K562 (cell line): Measurements from ENCODE around the gene FTL. TPM values are rescaled to one million over a fixed set of nuclear protein-coding genes. Genes with fewer than 3 reads are reported as not detected.

ENCODE experiments used
- KDM2B ChIP-seq: fragments of 250-450 bp; sonication (Bioruptor Pico); IDR thresholded peaks from 2 replicates; pipeline ENCODE4 v1.8.0; 2021; ENCODE audit warnings: mild to moderate bottlenecking, moderate library complexity
- LARP7 ChIP-seq: fragments of 450-650 bp; IDR thresholded peaks from 2 replicates; pipeline ENCODE4 v1.6.1; 2016
- MCM7 ChIP-seq, 2 experiments: fragments of 450-650 bp; IDR thresholded peaks; 2 replicates each; pipeline ENCODE4 v1.6.1; 2016 to 2018
- MTF1 ChIP-seq: fragments of 250-450 bp; sonication (Bioruptor Pico); IDR thresholded peaks from 2 replicates; pipeline ENCODE4 v1.9.0; 2021; ENCODE audit warnings: moderate library complexity, mild to moderate bottlenecking, inconsistent platforms, borderline replicate concordance
- NFXL1 ChIP-seq: fragments of 450-650 bp; formaldehyde crosslinking; IDR thresholded peaks from 2 replicates; pipeline ENCODE4 v1.4.0; 2021; ENCODE audit warnings: mild to moderate bottlenecking
- POLR3A ChIP-seq: IDR thresholded peaks from 2 replicates; pipeline ENCODE4 v1.6.1; 2011; ENCODE audit warnings: borderline replicate concordance, mild to moderate bottlenecking, moderate library complexity; ENCODE audit not compliant: insufficient read length, insufficient read depth; ENCODE audit errors: extremely low read depth
- RBM15 ChIP-seq: fragments of 200-400 bp; formaldehyde crosslinking; IDR thresholded peaks from 2 replicates; pipeline ENCODE4 v1.6.1; 2018; ENCODE audit warnings: mild to moderate bottlenecking, low read length, moderate library complexity; ENCODE audit not compliant: insufficient read depth
- RUNX1 ChIP-seq: sonication (generic); IDR thresholded peaks from 2 replicates; pipeline ENCODE4 v1.6.1; 2016; ENCODE audit warnings: antibody characterized with exemption, low read depth
- SIN3A ChIP-seq, 2 experiments: fragments of 150-350 bp in 1 of 2; IDR thresholded peaks; 2 replicates each; pipeline ENCODE4 v1.6.1; 2011 to 2016; ENCODE audit warnings: borderline replicate concordance in 2 of 2, low read depth in 2 of 2, low read length in 2 of 2, mild to moderate bottlenecking in 2 of 2, moderate library complexity in 2 of 2; ENCODE audit not compliant: control insufficient read depth in 1 of 2
- SRSF3 ChIP-seq: fragments of 200-400 bp; formaldehyde crosslinking; IDR thresholded peaks from 2 replicates; pipeline ENCODE4 v1.6.1; 2016; ENCODE audit warnings: mild to moderate bottlenecking, low read length, moderate library complexity; ENCODE audit not compliant: insufficient read depth
- TAF15 ChIP-seq: fragments of 200-400 bp; formaldehyde crosslinking; IDR thresholded peaks from 2 replicates; pipeline ENCODE4 v1.6.1; 2017; ENCODE audit warnings: mild to moderate bottlenecking, low read depth, low read length, moderate library complexity
- TCFL5 ChIP-seq: fragments of 250-450 bp; sonication (Bioruptor Pico); conservative IDR thresholded peaks from 2 replicates; pipeline ENCODE4 v1.6.1; 2021; ENCODE audit warnings: mild to moderate bottlenecking, moderate library complexity, matching md5 sums
- XRCC4 ChIP-seq: IDR thresholded peaks from one replicate; pipeline ENCODE4 v1.6.1; 2011; ENCODE audit not compliant: insufficient read depth, insufficient read length; ENCODE audit errors: extremely low read depth
- ZNF3 ChIP-seq: fragments of 250-450 bp; sonication (Bioruptor Pico); IDR thresholded peaks from 2 replicates; pipeline ENCODE4 v1.5.0; 2021; ENCODE audit warnings: mild to moderate bottlenecking, moderate library complexity
- polyA plus RNA-seq, 8 experiments: library from polyadenylated mRNA; depleted of rRNA in 4 of 8; stranded (reverse) in 5 of 8; unstranded in 3 of 8; fragments of >200 nt; fragmentation: Nextera tagmentation in 2 of 8; fragmentation: Illumina TruSeq in 1 of 8; extraction: Ambion mirVana in 2 of 8; extraction: Trizol in 1 of 8; gene quantifications; 2 replicates each; pipeline versions ENCODE4 v1.2.1 to v1.2.3, GENCODE V29; 2011 to 2014; ENCODE audit warnings: inconsistent platforms in 1 of 8, missing spikeins in 1 of 8
- total RNA-seq, 7 experiments: library from RNA; depleted of rRNA in 6 of 7; stranded (reverse); fragments of >200 nt in 6 of 7; fragmentation: Illumina TruSeq in 2 of 7; extraction: Trizol in 2 of 7; gene quantifications; 2 replicates each; pipeline versions ENCODE4 v1.2.1 to v1.2.3, GENCODE V29; 2011 to 2021; ENCODE audit warnings: low replicate concordance in 1 of 7
- TF ChIP-seq, protein P1 (sequence below): fragments of 450-650 bp; conservative IDR thresholded peaks from 2 replicates; pipeline ENCODE4 v1.6.1; 2016; ENCODE audit warnings: missing genetic modification characterization, low read depth, mild to moderate bottlenecking, missing compliant biosample characterization, moderate library complexity
- TF ChIP-seq, protein P2 (sequence below): IDR thresholded peaks from 3 replicates; pipeline ENCODE4 v1.6.1; 2011; ENCODE audit warnings: borderline replicate concordance, mild to moderate bottlenecking, moderate library complexity; ENCODE audit not compliant: insufficient read length; ENCODE audit errors: extremely low read depth
- TF ChIP-seq, protein P3 (sequence below), 2 experiments: fragments of 450-650 bp in 1 of 2; sonication (generic) in 1 of 2; formaldehyde crosslinking in 1 of 2; IDR thresholded peaks in 1 of 2; conservative IDR thresholded peaks in 1 of 2; 2 replicates each; pipeline versions ENCODE4 v1.6.1 to v1.8.1; 2016 to 2023; ENCODE audit warnings: mild to moderate bottlenecking in 2 of 2, moderate library complexity in 2 of 2, inconsistent platforms in 1 of 2, missing genetic modification reagents in 1 of 2
- TF ChIP-seq, protein P4 (sequence below): fragments of 250-450 bp; sonication (Bioruptor Pico); IDR thresholded peaks from 2 replicates; pipeline ENCODE4 v1.5.1; 2021; ENCODE audit warnings: mild to moderate bottlenecking
- TF ChIP-seq, protein P5 (sequence below), 3 experiments: IDR thresholded peaks in 2 of 3; conservative IDR thresholded peaks in 1 of 3; 2 replicates each; pipeline ENCODE4 v1.5.1; 2011 to 2012; ENCODE audit warnings: low read length in 3 of 3, mild to moderate bottlenecking in 3 of 3, control low read depth in 2 of 3, improper control_type of control experiment in 1 of 3, inconsistent platforms in 1 of 3, low read depth in 1 of 3, mixed read lengths in 1 of 3, moderate library complexity in 1 of 3; ENCODE audit not compliant: insufficient read depth in 2 of 3

FTL gene
- total and polyA plus RNA-seq, 9 of the 15 experiments (the other 6 are each of a cell fraction or from before 2014, with no cell fraction given), result 1,231 to 27,415 (median 3,965) TPM

DNA sequence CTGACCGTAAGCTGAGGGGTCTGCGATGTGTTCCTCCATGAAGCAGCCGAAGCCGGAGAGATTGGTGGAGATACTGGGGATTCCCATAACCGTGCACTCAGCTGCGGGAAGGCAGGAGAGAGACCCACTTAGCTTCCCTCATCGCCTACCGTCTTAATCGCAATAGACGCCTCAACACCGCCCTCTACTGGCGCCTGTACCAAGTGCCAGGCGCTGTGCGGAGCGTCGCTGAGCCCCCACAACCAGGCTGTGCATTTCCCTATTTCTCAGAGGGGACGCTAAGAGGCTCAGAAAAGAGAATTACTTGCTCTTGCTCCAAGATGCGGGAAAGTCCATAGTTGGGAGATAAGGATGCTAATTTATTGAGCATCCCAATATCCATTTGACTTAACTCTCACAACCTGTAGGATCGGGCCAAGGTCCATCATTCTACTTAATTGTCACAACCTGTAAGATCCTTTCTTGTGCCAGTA, 5.8 kb downstream of the FTL start (continued):
- TF ChIP-seq POLR3A (no peak), XRCC4 (no peak), TAF15 (no peak), NFXL1 (CRISPR knock-in tag) (no peak), LARP7 (no peak), SIN3A (IDR thresholded peaks at IDR 0.05; ENCODE audit: borderline replicate concordance in 2 of 2, control insufficient read depth in 1 of 2, low read depth in 2 of 2, low read length in 2 of 2) (no peak), MCM7 (IDR thresholded peaks at IDR 0.05) (no peak), RBM15 (no peak), KDM2B (CRISPR knock-in tag) (no peak), RUNX1 (no peak), ZNF3 (no peak), TCFL5 (CRISPR knock-in tag) (no peak), MTF1 (CRISPR knock-in tag) (no peak), SRSF3 (no peak)
- TF ChIP-seq, protein P1, sequence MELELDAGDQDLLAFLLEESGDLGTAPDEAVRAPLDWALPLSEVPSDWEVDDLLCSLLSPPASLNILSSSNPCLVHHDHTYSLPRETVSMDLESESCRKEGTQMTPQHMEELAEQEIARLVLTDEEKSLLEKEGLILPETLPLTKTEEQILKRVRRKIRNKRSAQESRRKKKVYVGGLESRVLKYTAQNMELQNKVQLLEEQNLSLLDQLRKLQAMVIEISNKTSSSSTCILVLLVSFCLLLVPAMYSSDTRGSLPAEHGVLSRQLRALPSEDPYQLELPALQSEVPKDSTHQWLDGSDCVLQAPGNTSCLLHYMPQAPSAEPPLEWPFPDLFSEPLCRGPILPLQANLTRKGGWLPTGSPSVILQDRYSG, result no peak
- TF ChIP-seq, protein P2, sequence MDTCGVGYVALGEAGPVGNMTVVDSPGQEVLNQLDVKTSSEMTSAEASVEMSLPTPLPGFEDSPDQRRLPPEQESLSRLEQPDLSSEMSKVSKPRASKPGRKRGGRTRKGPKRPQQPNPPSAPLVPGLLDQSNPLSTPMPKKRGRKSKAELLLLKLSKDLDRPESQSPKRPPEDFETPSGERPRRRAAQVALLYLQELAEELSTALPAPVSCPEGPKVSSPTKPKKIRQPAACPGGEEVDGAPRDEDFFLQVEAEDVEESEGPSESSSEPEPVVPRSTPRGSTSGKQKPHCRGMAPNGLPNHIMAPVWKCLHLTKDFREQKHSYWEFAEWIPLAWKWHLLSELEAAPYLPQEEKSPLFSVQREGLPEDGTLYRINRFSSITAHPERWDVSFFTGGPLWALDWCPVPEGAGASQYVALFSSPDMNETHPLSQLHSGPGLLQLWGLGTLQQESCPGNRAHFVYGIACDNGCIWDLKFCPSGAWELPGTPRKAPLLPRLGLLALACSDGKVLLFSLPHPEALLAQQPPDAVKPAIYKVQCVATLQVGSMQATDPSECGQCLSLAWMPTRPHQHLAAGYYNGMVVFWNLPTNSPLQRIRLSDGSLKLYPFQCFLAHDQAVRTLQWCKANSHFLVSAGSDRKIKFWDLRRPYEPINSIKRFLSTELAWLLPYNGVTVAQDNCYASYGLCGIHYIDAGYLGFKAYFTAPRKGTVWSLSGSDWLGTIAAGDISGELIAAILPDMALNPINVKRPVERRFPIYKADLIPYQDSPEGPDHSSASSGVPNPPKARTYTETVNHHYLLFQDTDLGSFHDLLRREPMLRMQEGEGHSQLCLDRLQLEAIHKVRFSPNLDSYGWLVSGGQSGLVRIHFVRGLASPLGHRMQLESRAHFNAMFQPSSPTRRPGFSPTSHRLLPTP, result no peak
- TF ChIP-seq, protein P3, sequence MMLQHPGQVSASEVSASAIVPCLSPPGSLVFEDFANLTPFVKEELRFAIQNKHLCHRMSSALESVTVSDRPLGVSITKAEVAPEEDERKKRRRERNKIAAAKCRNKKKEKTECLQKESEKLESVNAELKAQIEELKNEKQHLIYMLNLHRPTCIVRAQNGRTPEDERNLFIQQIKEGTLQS (IDR thresholded peaks at IDR 0.05), result no peak
- TF ChIP-seq, protein P3 (CRISPR knock-in tag; conservative IDR thresholded peaks at IDR 0.05), result no peak
- TF ChIP-seq, protein P4, sequence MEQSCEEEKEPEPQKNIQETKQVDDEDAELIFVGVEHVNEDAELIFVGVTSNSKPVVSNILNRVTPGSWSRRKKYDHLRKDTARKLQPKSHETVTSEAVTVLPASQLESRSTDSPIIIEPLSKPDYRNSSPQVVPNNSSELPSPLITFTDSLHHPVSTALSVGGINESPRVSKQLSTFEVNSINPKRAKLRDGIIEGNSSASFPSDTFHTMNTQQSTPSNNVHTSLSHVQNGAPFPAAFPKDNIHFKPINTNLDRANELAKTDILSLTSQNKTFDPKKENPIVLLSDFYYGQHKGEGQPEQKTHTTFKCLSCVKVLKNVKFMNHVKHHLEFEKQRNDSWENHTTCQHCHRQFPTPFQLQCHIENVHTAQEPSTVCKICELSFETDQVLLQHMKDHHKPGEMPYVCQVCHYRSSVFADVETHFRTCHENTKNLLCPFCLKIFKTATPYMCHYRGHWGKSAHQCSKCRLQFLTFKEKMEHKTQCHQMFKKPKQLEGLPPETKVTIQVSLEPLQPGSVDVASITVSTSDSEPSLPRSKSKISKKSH (CRISPR knock-in tag), result no peak
- TF ChIP-seq, protein P5, sequence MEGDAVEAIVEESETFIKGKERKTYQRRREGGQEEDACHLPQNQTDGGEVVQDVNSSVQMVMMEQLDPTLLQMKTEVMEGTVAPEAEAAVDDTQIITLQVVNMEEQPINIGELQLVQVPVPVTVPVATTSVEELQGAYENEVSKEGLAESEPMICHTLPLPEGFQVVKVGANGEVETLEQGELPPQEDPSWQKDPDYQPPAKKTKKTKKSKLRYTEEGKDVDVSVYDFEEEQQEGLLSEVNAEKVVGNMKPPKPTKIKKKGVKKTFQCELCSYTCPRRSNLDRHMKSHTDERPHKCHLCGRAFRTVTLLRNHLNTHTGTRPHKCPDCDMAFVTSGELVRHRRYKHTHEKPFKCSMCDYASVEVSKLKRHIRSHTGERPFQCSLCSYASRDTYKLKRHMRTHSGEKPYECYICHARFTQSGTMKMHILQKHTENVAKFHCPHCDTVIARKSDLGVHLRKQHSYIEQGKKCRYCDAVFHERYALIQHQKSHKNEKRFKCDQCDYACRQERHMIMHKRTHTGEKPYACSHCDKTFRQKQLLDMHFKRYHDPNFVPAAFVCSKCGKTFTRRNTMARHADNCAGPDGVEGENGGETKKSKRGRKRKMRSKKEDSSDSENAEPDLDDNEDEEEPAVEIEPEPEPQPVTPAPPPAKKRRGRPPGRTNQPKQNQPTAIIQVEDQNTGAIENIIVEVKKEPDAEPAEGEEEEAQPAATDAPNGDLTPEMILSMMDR (IDR thresholded peaks at IDR 0.05 in 2 of 3, conservative IDR thresholded peaks at IDR 0.05 in 1 of 3; ENCODE audit: insufficient read depth in 2 of 3, low read depth in 1 of 3, low read length in 3 of 3), result peak; percentile 94 to 98 (median 97)
